Neural cell (in vitro differentiated cells): ENCODE results near the gene TMEM259. TPM values are rescaled to one million over a fixed set of nuclear protein-coding genes. Genes with fewer than 3 reads are reported as not detected.

Experiments
- H2AFZ ChIP-seq: fragments of 200-600, 300-800 bp; sonication (generic), shearing (Covaris generic); 2 replicates; pipeline ENCODE4 v1.6.0; 2014; ENCODE audit warnings: low read depth, mild to moderate bottlenecking, antibody characterized with exemption, low read length, moderate library complexity
- H3F3A ChIP-seq: fragments of 200-600 bp; shearing (Covaris generic); 2 replicates; pipeline ENCODE4 v1.6.1; 2016; ENCODE audit warnings: mild to moderate bottlenecking, moderate library complexity, mixed read lengths, antibody characterized with exemption, low read length; ENCODE audit not compliant: insufficient read depth, poor library complexity, severe bottlenecking
- H3K27ac ChIP-seq: fragments of 200-600, 300-800 bp; sonication (generic), shearing (Covaris generic); 2 replicates; pipeline ENCODE4 v1.5.1; 2014; ENCODE audit warnings: mild to moderate bottlenecking, low read length, moderate library complexity
- H3K27me3 ChIP-seq: fragments of 300-800, 200-600 bp; sonication (generic), shearing (Covaris generic); 2 replicates; pipeline ENCODE4 v1.6.0; 2014; ENCODE audit warnings: mild to moderate bottlenecking, low read depth, low read length, moderate library complexity; ENCODE audit not compliant: insufficient read depth
- H3K36me3 ChIP-seq: fragments of 300-800, 200-600 bp; sonication (generic), shearing (Covaris generic); 2 replicates; pipeline ENCODE4 v1.5.1; 2014; ENCODE audit warnings: mild to moderate bottlenecking, antibody characterized with exemption, low read length, moderate library complexity; ENCODE audit not compliant: insufficient read depth
- H3K4me2 ChIP-seq: fragments of 300-800, 200-600 bp; sonication (generic), shearing (Covaris generic); 2 replicates; pipeline ENCODE4 v1.6.0; 2014; ENCODE audit warnings: mild to moderate bottlenecking, low read length
- H3K4me3 ChIP-seq: fragments of 300-800, 200-600 bp; sonication (generic), shearing (Covaris generic); 2 replicates; pipeline ENCODE4 v1.5.1; 2014; ENCODE audit warnings: mild to moderate bottlenecking, low read length, moderate library complexity
- H3K79me2 ChIP-seq: fragments of 200-600 bp; shearing (Covaris generic); replicated peaks from 2 replicates; pipeline ENCODE4 v1.6.0; 2014; ENCODE audit warnings: mild to moderate bottlenecking, low read length, moderate library complexity; ENCODE audit not compliant: insufficient read depth
- H3K9ac ChIP-seq: fragments of 300-800, 200-600 bp; sonication (generic), shearing (Covaris generic); 2 replicates; pipeline ENCODE4 v1.6.1; 2016; ENCODE audit warnings: mild to moderate bottlenecking, low read length, mixed read lengths
- H3K9me2 ChIP-seq: fragments of 200-600 bp; shearing (Covaris generic); 2 replicates; pipeline ENCODE4 v1.6.1; 2016; ENCODE audit warnings: mild to moderate bottlenecking, low read length, mixed read lengths; ENCODE audit not compliant: insufficient read depth
- H3K9me3 ChIP-seq: fragments of 200-600, 300-800 bp; sonication (generic), shearing (Covaris generic); 2 replicates; pipeline ENCODE4 v1.6.1; 2016; ENCODE audit warnings: mild to moderate bottlenecking, mixed run types, low read length, moderate library complexity, mixed read lengths
- H4K20me1 ChIP-seq: fragments of 200-600 bp; shearing (Covaris generic); 2 replicates; pipeline ENCODE4 v1.6.1; 2016; ENCODE audit warnings: mild to moderate bottlenecking, mixed run types; ENCODE audit not compliant: insufficient read depth
- EP300 ChIP-seq: fragments of 450-650 bp; conservative IDR thresholded peaks from 2 replicates; pipeline ENCODE4 v1.6.1; 2014; ENCODE audit warnings: antibody characterized with exemption, mild to moderate bottlenecking, moderate library complexity; ENCODE audit not compliant: poor library complexity, severe bottlenecking
- EZH2 ChIP-seq: fragments of 200-600, 300-800 bp; shearing (Covaris generic), sonication (generic); IDR thresholded peaks from 2 replicates; pipeline ENCODE4 v1.6.1; 2014; ENCODE audit warnings: antibody characterized with exemption, low read length, borderline replicate concordance, mild to moderate bottlenecking; ENCODE audit not compliant: insufficient read depth, poor library complexity, severe bottlenecking
- MXI1 ChIP-seq: fragments of 450-650 bp; conservative IDR thresholded peaks from 2 replicates; pipeline ENCODE4 v1.6.1; 2014; ENCODE audit warnings: antibody characterized with exemption, mild to moderate bottlenecking; ENCODE audit not compliant: poor library complexity, severe bottlenecking
- POLR2AphosphoS5 ChIP-seq: IDR thresholded peaks from 2 replicates; pipeline ENCODE4 v1.6.1; 2012
- RAD21 ChIP-seq: fragments of 450-650 bp; conservative IDR thresholded peaks from 2 replicates; pipeline ENCODE4 v1.6.1; 2014; ENCODE audit warnings: antibody characterized with exemption, mild to moderate bottlenecking, moderate library complexity
- SMC3 ChIP-seq: fragments of 450-650 bp; conservative IDR thresholded peaks from 2 replicates; pipeline ENCODE4 v1.6.1; 2014; ENCODE audit warnings: antibody characterized with exemption, mild to moderate bottlenecking, moderate library complexity; ENCODE audit not compliant: poor library complexity
- TAF1 ChIP-seq: IDR thresholded peaks from 2 replicates; pipeline ENCODE4 v1.6.1; 2012; ENCODE audit warnings: low read depth
- polyA plus RNA-seq: library from polyadenylated mRNA; depleted of rRNA; stranded (reverse); fragments of >200 nt; gene quantifications from 2 replicates; pipeline ENCODE4 v1.2.3, GENCODE V29; 2014
- TF ChIP-seq, protein P1 (sequence below): fragments of 450-650 bp; IDR thresholded peaks from 2 replicates; pipeline ENCODE4 v1.5.1; 2014; ENCODE audit warnings: antibody characterized with exemption, mild to moderate bottlenecking, moderate library complexity; ENCODE audit not compliant: poor library complexity, severe bottlenecking
- TF ChIP-seq, protein P2 (sequence below): IDR thresholded peaks from 2 replicates; pipeline ENCODE4 v1.6.1; 2012; ENCODE audit warnings: borderline replicate concordance

TMEM259 gene
- polyA plus RNA-seq, 1 donor from 2014 or later: 176 TPM

DNA sequence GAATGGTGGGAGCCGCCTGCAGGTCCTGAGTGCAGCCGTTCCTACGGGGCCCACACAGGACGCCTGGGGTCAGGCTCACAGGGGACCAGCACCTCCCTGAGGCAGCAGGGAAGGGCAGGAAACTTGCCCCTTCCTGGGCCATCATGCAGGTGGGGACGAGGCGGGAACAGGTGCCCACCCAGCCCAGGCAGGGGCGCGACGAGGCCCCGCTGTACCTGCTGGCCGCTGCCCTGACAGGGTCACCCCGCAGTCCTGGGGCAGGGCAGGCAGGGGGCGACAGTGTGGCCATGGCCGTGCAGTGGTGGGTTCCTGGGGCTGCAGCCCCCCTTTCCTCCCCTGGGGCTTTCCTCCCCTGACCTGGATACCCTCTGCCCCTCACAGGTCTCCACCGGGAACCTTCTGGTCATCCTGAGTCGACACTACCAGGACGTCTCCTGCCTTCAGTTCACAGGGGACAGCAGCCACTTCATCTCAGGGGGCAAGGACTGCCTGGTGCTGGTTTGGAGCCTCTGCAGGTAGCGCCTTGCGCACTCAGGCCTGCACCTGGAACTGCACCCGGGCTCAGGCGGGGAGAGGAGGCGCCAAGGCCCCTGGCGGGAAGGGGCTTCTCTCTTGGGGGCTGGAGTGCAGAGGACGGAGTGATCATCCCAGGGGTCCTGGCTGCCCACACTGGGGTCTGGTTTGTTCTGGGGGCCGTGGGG, 31.4 kb downstream of the TMEM259 start:
- Histone ChIP-seq H3F3A (no peaks in the 10 kb centered on the region), H3K9ac (no peak overlapping the region), H2AFZ (no peak overlapping the region), H3K27ac (no peak overlapping the region), H3K9me2 (no peaks in the 10 kb centered on the region), H3K27me3 (no peaks in the 10 kb centered on the region), H4K20me1 (no peaks in the 10 kb centered on the region), H3K4me3 (no peak overlapping the region), H3K36me3 (no peaks in the 10 kb centered on the region), H3K79me2 (no peaks in the 10 kb centered on the region), H3K9me3 (no peaks in the 10 kb centered on the region), H3K4me2 (no peak overlapping the region)
- TF ChIP-seq MXI1 (no peak), POLR2AphosphoS5 (no peak), EZH2 (no peak)

DNA sequence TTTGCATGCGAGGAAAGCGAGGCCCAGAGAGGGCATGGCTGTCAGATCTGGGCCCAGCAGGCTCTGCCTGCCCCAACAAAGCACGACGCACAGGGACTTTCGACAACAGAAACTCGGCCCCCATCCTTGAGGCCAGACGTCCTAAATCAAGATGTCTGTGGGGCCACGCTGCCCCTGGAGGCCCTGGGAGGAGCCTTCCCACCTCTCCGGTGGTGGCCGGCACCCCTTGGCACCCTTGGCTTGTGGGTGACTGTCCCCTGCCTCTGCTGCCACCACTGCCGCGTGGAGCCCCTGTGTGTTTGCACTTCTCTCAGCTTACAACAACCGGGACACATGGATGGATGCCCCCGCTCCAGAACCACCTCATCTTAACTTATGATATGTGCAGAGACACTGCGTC, 32.4 kb downstream of the TMEM259 start:
- Histone ChIP-seq H3K4me2 (no peak overlapping the region), H3K9me3 (no peaks in the 10 kb centered on the region), H3K27me3 (no peaks in the 10 kb centered on the region), H4K20me1 (no peaks in the 10 kb centered on the region), H3K9ac (no peak overlapping the region), H3F3A (no peaks in the 10 kb centered on the region), H3K79me2 (no peaks in the 10 kb centered on the region), H2AFZ (no peak overlapping the region), H3K4me3 (no peak overlapping the region), H3K9me2 (no peaks in the 10 kb centered on the region), H3K27ac (no peak overlapping the region), H3K36me3 (no peaks in the 10 kb centered on the region)
- TF ChIP-seq, protein P1, sequence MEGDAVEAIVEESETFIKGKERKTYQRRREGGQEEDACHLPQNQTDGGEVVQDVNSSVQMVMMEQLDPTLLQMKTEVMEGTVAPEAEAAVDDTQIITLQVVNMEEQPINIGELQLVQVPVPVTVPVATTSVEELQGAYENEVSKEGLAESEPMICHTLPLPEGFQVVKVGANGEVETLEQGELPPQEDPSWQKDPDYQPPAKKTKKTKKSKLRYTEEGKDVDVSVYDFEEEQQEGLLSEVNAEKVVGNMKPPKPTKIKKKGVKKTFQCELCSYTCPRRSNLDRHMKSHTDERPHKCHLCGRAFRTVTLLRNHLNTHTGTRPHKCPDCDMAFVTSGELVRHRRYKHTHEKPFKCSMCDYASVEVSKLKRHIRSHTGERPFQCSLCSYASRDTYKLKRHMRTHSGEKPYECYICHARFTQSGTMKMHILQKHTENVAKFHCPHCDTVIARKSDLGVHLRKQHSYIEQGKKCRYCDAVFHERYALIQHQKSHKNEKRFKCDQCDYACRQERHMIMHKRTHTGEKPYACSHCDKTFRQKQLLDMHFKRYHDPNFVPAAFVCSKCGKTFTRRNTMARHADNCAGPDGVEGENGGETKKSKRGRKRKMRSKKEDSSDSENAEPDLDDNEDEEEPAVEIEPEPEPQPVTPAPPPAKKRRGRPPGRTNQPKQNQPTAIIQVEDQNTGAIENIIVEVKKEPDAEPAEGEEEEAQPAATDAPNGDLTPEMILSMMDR: no peak

- Histone ChIP-seq H3K4me2 (no peak overlapping the region), H3K4me3 (no peak overlapping the region), H3K9me3 (no peaks in the 10 kb centered on the region), H3F3A (no peaks in the 10 kb centered on the region), H3K27ac (no peak overlapping the region), H3K79me2 (no peaks in the 10 kb centered on the region), H3K9ac (no peak overlapping the region), H3K9me2 (no peaks in the 10 kb centered on the region), H3K36me3 (no peaks in the 10 kb centered on the region), H4K20me1 (no peaks in the 10 kb centered on the region), H2AFZ (no peak overlapping the region), H3K27me3 (no peaks in the 10 kb centered on the region)
- no peak for TF ChIP-seq SMC3
- TF ChIP-seq, protein P1: no peak
- no peak for TF ChIP-seq EP300
- TF ChIP-seq, protein P2, sequence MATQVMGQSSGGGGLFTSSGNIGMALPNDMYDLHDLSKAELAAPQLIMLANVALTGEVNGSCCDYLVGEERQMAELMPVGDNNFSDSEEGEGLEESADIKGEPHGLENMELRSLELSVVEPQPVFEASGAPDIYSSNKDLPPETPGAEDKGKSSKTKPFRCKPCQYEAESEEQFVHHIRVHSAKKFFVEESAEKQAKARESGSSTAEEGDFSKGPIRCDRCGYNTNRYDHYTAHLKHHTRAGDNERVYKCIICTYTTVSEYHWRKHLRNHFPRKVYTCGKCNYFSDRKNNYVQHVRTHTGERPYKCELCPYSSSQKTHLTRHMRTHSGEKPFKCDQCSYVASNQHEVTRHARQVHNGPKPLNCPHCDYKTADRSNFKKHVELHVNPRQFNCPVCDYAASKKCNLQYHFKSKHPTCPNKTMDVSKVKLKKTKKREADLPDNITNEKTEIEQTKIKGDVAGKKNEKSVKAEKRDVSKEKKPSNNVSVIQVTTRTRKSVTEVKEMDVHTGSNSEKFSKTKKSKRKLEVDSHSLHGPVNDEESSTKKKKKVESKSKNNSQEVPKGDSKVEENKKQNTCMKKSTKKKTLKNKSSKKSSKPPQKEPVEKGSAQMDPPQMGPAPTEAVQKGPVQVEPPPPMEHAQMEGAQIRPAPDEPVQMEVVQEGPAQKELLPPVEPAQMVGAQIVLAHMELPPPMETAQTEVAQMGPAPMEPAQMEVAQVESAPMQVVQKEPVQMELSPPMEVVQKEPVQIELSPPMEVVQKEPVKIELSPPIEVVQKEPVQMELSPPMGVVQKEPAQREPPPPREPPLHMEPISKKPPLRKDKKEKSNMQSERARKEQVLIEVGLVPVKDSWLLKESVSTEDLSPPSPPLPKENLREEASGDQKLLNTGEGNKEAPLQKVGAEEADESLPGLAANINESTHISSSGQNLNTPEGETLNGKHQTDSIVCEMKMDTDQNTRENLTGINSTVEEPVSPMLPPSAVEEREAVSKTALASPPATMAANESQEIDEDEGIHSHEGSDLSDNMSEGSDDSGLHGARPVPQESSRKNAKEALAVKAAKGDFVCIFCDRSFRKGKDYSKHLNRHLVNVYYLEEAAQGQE: no peak
- TF ChIP-seq EZH2: no peak
- no peak for TF ChIP-seq RAD21
- TF ChIP-seq POLR2AphosphoS5: no peak
- TF ChIP-seq MXI1: no peak
- TF ChIP-seq TAF1: no peak
These were observed 32.8 kb downstream of the TMEM259 start for GRCh38 chr19:988081-988480.
